ENCODE results near the gene PTPRN2. TPM values are rescaled to one million over a fixed set of nuclear protein-coding genes. Genes with fewer than 3 reads are reported as not detected.

PTPRN2 gene
- total and polyA plus RNA-seq, 2 donors = 1.7 to 1.9 TPM

DNA sequence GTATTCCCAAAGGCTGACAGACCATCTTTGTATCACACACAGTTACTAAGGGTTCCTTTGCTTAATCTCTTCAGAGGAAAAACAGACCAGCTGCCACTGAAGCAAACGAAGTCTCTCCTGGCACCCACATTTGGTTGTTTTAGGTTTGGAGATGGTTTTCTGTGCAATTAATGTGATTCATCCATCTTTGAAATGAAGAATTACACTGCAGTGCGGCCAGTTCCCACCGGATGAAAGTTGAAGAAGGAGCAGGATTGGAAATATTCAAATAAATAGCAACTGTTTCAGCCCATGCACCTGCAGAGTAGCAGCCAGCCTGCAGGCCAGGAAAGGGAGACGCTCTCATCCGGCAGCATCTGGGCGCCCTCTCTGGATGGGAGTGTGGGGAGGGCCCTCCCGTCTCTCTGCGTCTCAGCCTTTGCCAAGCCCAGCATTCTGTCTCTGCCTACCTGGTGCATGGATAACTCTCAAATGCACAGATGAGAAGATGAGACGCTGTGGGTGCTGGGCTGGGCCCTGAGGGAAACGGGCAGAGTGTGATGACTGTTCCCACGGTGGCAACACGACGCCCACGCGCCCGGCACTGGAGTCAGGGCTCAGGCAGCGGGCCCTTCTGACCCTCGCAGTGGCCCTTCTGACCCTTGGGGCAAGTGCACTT, 214.0 kb downstream of the PTPRN2 start:
- 79% methylated on average over 18 of the region's 18 CpGs for WGBS
- no peak for DNase-seq (ENCODE audit: low read depth in 6 of 9, low spot score in 9 of 9)

GRCh38 chr7:158372400-158373342, 215.0 kb downstream of the PTPRN2 start:
- H3K4me3 ChIP-seq (ENCODE audit: low read length in 2 of 2) = no peak overlapping the region
- H3K36me3 ChIP-seq (ENCODE audit: control insufficient read depth in 2 of 2, insufficient read depth in 2 of 2, low read length in 1 of 2) = no peaks in the 10 kb centered on the region
- H3K27me3 ChIP-seq (ENCODE audit: control insufficient read depth in 2 of 2, insufficient read depth in 1 of 2, low read length in 1 of 2) = no peaks in the 10 kb centered on the region
- DNase-seq (ENCODE audit: low read depth in 6 of 9, low spot score in 9 of 9) = no peak
- 83% methylated on average over 23 of the region's 23 CpGs for WGBS
- no peaks in the 10 kb centered on the region for H3K9me3 ChIP-seq (ENCODE audit: control insufficient read depth in 2 of 2, insufficient read depth in 1 of 2, low read length in 1 of 2)
- H3K4me1 ChIP-seq (ENCODE audit: control insufficient read depth in 2 of 2, insufficient read depth in 2 of 2, low read length in 2 of 2) = no peaks in the 10 kb centered on the region
- H3K27ac ChIP-seq (ENCODE audit: low read depth in 1 of 2, low read length in 1 of 2) = no peak overlapping the region

More for the DNA sequence above, 214.0 kb downstream of the PTPRN2 start:
- Histone ChIP-seq H3K27me3 (ENCODE audit: control insufficient read depth in 2 of 2, insufficient read depth in 1 of 2, low read length in 1 of 2) (no peaks in the 10 kb centered on the region), H3K4me1 (ENCODE audit: control insufficient read depth in 2 of 2, insufficient read depth in 2 of 2, low read length in 2 of 2) (no peaks in the 10 kb centered on the region), H3K36me3 (ENCODE audit: control insufficient read depth in 2 of 2, insufficient read depth in 2 of 2, low read length in 1 of 2) (no peaks in the 10 kb centered on the region), H3K9me3 (ENCODE audit: control insufficient read depth in 2 of 2, insufficient read depth in 1 of 2, low read length in 1 of 2) (no peaks in the 10 kb centered on the region), H3K27ac (ENCODE audit: low read depth in 1 of 2, low read length in 1 of 2) (no peak overlapping the region), H3K4me3 (ENCODE audit: low read length in 2 of 2) (no peak overlapping the region)

GRCh38 chr7:158371856-158372255, 215.8 kb downstream of the PTPRN2 start:
- Histone ChIP-seq H3K4me3 (ENCODE audit: low read length in 2 of 2) (no peak overlapping the region), H3K27me3 (ENCODE audit: control insufficient read depth in 2 of 2, insufficient read depth in 1 of 2, low read length in 1 of 2) (no peaks in the 10 kb centered on the region), H3K9me3 (ENCODE audit: control insufficient read depth in 2 of 2, insufficient read depth in 1 of 2, low read length in 1 of 2) (peaks cover 0 to 5% of the 10 kb centered on the region in 2 donors), H3K4me1 (ENCODE audit: control insufficient read depth in 2 of 2, insufficient read depth in 2 of 2, low read length in 2 of 2) (no peaks in the 10 kb centered on the region), H3K36me3 (ENCODE audit: control insufficient read depth in 2 of 2, insufficient read depth in 2 of 2, low read length in 1 of 2) (no peaks in the 10 kb centered on the region), H3K27ac (ENCODE audit: low read depth in 1 of 2, low read length in 1 of 2) (no peak overlapping the region)
- DNase-seq (ENCODE audit: low read depth in 6 of 9, low spot score in 9 of 9) = no peak
- WGBS = 83% methylated on average over 17 of the region's 17 CpGs

DNA sequence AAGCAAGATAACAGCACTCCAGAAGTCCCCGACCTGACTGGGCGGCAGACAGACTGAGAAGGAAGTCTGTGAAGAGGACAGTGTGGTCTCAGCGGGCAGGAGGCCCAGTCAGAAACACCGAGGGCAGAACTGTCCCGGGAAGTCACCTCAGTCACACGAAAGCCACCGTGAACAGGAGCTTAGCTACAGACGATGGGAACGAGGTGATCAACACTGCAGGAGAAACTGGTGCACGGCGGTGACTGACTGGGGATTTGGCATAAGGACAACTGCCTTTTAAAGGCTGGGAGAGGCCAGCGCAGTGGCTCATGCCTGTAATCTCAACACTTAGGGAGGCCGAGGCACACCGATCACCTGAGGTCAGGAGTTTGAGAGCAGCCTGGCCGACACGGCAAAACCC, 217.8 kb downstream of the PTPRN2 start:
- 93% methylated on average over 16 of the region's 16 CpGs for WGBS
- H3K4me1 ChIP-seq (ENCODE audit: control insufficient read depth in 2 of 2, insufficient read depth in 2 of 2, low read length in 2 of 2) = no peaks in the 10 kb centered on the region
- no peak for DNase-seq (ENCODE audit: low read depth in 6 of 9, low spot score in 9 of 9)
- H3K27ac ChIP-seq (ENCODE audit: low read depth in 1 of 2, low read length in 1 of 2) = no peak overlapping the region
- H3K9me3 ChIP-seq (ENCODE audit: control insufficient read depth in 2 of 2, insufficient read depth in 1 of 2, low read length in 1 of 2) = peaks cover 0 to 17% of the 10 kb centered on the region in 2 donors
- no peak overlapping the region for H3K4me3 ChIP-seq (ENCODE audit: low read length in 2 of 2)
- H3K36me3 ChIP-seq (ENCODE audit: control insufficient read depth in 2 of 2, insufficient read depth in 2 of 2, low read length in 1 of 2) = no peaks in the 10 kb centered on the region
- no peaks in the 10 kb centered on the region for H3K27me3 ChIP-seq (ENCODE audit: control insufficient read depth in 2 of 2, insufficient read depth in 1 of 2, low read length in 1 of 2)

GRCh38 chr7:158369290-158369689, 218.3 kb downstream of the PTPRN2 start:
- Histone ChIP-seq H3K36me3 (ENCODE audit: control insufficient read depth in 2 of 2, insufficient read depth in 2 of 2, low read length in 1 of 2) (no peaks in the 10 kb centered on the region), H3K9me3 (ENCODE audit: control insufficient read depth in 2 of 2, insufficient read depth in 1 of 2, low read length in 1 of 2) (peaks cover 0 to 20% of the 10 kb centered on the region in 2 donors), H3K27ac (ENCODE audit: low read depth in 1 of 2, low read length in 1 of 2) (no peak overlapping the region), H3K4me3 (ENCODE audit: low read length in 2 of 2) (no peak overlapping the region), H3K27me3 (ENCODE audit: control insufficient read depth in 2 of 2, insufficient read depth in 1 of 2, low read length in 1 of 2) (no peaks in the 10 kb centered on the region), H3K4me1 (ENCODE audit: control insufficient read depth in 2 of 2, insufficient read depth in 2 of 2, low read length in 2 of 2) (no peaks in the 10 kb centered on the region)
- no peak for DNase-seq (ENCODE audit: low read depth in 6 of 9, low spot score in 9 of 9)
- 91% methylated on average over 6 of the region's 6 CpGs for WGBS

DNA sequence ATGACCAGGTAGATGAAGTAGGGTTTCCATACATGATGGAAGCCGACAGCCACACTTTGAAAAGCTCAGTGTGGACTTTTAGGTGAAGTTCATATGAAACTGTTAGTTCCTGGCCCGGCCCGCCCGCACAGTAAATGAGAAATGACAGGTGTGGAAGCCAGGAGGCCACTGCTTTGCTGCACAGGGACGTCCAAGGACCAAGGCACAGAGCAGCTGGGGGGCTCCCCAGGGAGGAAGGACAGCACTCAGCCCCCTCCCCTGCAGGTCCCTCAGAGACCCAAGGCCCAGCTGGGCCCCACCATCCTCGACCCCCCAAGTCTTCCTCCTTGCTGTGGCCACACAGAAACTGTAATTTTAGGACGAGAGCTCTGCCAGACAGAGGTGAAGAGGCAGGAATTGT, 219.2 kb downstream of the PTPRN2 start:
- no peak for DNase-seq (ENCODE audit: low read depth in 6 of 9, low spot score in 9 of 9)
- H3K4me3 ChIP-seq (ENCODE audit: low read length in 2 of 2) = no peak overlapping the region
- WGBS = 62% methylated on average over 7 of the region's 7 CpGs
- H3K36me3 ChIP-seq (ENCODE audit: control insufficient read depth in 2 of 2, insufficient read depth in 2 of 2, low read length in 1 of 2) = no peaks in the 10 kb centered on the region
- H3K4me1 ChIP-seq (ENCODE audit: control insufficient read depth in 2 of 2, insufficient read depth in 2 of 2, low read length in 2 of 2) = no peaks in the 10 kb centered on the region
- H3K27ac ChIP-seq (ENCODE audit: low read depth in 1 of 2, low read length in 1 of 2) = no peak overlapping the region
- peaks cover 0 to 20% of the 10 kb centered on the region in 2 donors for H3K9me3 ChIP-seq (ENCODE audit: control insufficient read depth in 2 of 2, insufficient read depth in 1 of 2, low read length in 1 of 2)
- no peaks in the 10 kb centered on the region for H3K27me3 ChIP-seq (ENCODE audit: control insufficient read depth in 2 of 2, insufficient read depth in 1 of 2, low read length in 1 of 2)

- no peak for DNase-seq (ENCODE audit: low read depth in 6 of 9, low spot score in 9 of 9)
- Histone ChIP-seq H3K36me3 (ENCODE audit: control insufficient read depth in 2 of 2, insufficient read depth in 2 of 2, low read length in 1 of 2) (no peaks in the 10 kb centered on the region), H3K4me3 (ENCODE audit: low read length in 2 of 2) (no peak overlapping the region), H3K27me3 (ENCODE audit: control insufficient read depth in 2 of 2, insufficient read depth in 1 of 2, low read length in 1 of 2) (no peaks in the 10 kb centered on the region), H3K9me3 (ENCODE audit: control insufficient read depth in 2 of 2, insufficient read depth in 1 of 2, low read length in 1 of 2) (peaks cover 0 to 20% of the 10 kb centered on the region in 2 donors), H3K4me1 (ENCODE audit: control insufficient read depth in 2 of 2, insufficient read depth in 2 of 2, low read length in 2 of 2) (no peaks in the 10 kb centered on the region), H3K27ac (ENCODE audit: low read depth in 1 of 2, low read length in 1 of 2) (no peak overlapping the region)
- WGBS = 82% methylated on average over 3 of the region's 3 CpGs
Observed at GRCh38 chr7:158367634-158367982, 220.0 kb downstream of the PTPRN2 start.

DNA sequence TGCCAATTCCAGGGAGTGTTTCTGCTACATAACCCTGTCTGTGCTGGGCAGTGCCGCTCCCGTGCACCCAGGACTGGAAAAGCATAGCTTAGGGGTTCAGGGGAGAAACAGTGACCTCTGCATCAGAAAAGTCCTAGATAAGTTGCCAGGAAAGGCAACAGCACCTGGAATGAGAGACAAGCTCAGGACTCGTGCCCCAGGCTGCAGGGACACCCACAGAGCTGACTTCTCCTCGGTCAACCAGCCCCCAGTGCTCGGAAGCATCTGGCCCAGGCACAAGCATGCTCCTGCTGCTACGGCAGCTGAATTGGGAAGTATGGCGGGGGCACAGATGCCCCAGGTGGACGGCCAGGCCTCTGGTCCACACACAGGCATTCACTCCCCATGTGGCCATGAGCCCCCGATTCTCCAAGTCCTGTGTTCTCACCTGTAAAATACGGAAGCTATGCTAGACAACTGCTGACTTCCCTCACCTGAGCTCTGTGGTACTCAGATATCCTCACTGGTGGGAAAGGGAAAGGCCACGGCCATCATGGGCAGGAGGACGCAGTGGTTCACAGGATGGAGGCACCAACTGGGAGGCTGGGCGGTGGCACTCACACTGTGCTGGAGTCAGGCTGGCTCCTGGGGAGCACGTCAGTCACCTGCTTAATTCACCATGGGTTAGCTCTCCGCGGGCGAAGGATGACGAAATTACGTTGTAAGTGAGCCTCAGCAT, 220.5 kb downstream of the PTPRN2 start:
- whole genome bisulfite sequencing = 90% methylated on average over 19 of the region's 19 CpGs
- peaks cover 0 to 21% of the 10 kb centered on the region in 2 donors for H3K9me3 ChIP-seq (ENCODE audit: control insufficient read depth in 2 of 2, insufficient read depth in 1 of 2, low read length in 1 of 2)
- no peaks in the 10 kb centered on the region for H3K4me1 ChIP-seq (ENCODE audit: control insufficient read depth in 2 of 2, insufficient read depth in 2 of 2, low read length in 2 of 2)
- H3K4me3 ChIP-seq (ENCODE audit: low read length in 2 of 2) = no peak overlapping the region
- H3K27me3 ChIP-seq (ENCODE audit: control insufficient read depth in 2 of 2, insufficient read depth in 1 of 2, low read length in 1 of 2) = no peaks in the 10 kb centered on the region
- no peak overlapping the region for H3K27ac ChIP-seq (ENCODE audit: low read depth in 1 of 2, low read length in 1 of 2)
- no peaks in the 10 kb centered on the region for H3K36me3 ChIP-seq (ENCODE audit: control insufficient read depth in 2 of 2, insufficient read depth in 2 of 2, low read length in 1 of 2)
- no peak for DNase-seq (ENCODE audit: low read depth in 6 of 9, low spot score in 9 of 9)

- DNase-seq (ENCODE audit: low read depth in 6 of 9, low spot score in 9 of 9) = no peak
- Histone ChIP-seq H3K9me3 (ENCODE audit: control insufficient read depth in 2 of 2, insufficient read depth in 1 of 2, low read length in 1 of 2) (peaks cover 0 to 28% of the 10 kb centered on the region in 2 donors), H3K4me1 (ENCODE audit: control insufficient read depth in 2 of 2, insufficient read depth in 2 of 2, low read length in 2 of 2) (no peaks in the 10 kb centered on the region), H3K36me3 (ENCODE audit: control insufficient read depth in 2 of 2, insufficient read depth in 2 of 2, low read length in 1 of 2) (no peaks in the 10 kb centered on the region), H3K4me3 (ENCODE audit: low read length in 2 of 2) (no peak overlapping the region), H3K27ac (ENCODE audit: low read depth in 1 of 2, low read length in 1 of 2) (no peak overlapping the region), H3K27me3 (ENCODE audit: control insufficient read depth in 2 of 2, insufficient read depth in 1 of 2, low read length in 1 of 2) (no peaks in the 10 kb centered on the region)
- 87% methylated on average over 19 of the region's 19 CpGs for WGBS
Observed at GRCh38 chr7:158366346-158366745, 221.3 kb downstream of the PTPRN2 start.

All from thymus (tissue), 11 donors.